ENCODE measurements around the gene PTPRN2.
"Not testable (repeated sequence)": the region's sequence is repeated elsewhere in the genome, so short reads cannot be mapped to it uniquely, and the experiment has no call there.

Gene PTPRN2

GRCh38 chr7:157703534-157704195, 884.0 kb downstream of the PTPRN2 start:
- Histone ChIP-seq H3K4me3 (ENCODE audit: low read depth, low read length) (no peak overlapping the region), H3K4me2 (ENCODE audit: low read length) (no peak overlapping the region), H3K27ac (no peak overlapping the region), H2AFZ (no peak overlapping the region), H3K9ac (no peak overlapping the region), H3K79me2 (no peaks in the 10 kb centered on the region), H3K36me3 (ENCODE audit: control insufficient read depth, insufficient read depth, low read length) (no peaks in the 10 kb centered on the region), H3K27me3 (ENCODE audit: control insufficient read depth, insufficient read depth, low read length) (no peaks in the 10 kb centered on the region), H3K9me3 (ENCODE audit: control insufficient read depth, low read length) (no peaks in the 10 kb centered on the region), H3K4me1 (no peaks in the 10 kb centered on the region)
- TF ChIP-seq, protein P1, sequence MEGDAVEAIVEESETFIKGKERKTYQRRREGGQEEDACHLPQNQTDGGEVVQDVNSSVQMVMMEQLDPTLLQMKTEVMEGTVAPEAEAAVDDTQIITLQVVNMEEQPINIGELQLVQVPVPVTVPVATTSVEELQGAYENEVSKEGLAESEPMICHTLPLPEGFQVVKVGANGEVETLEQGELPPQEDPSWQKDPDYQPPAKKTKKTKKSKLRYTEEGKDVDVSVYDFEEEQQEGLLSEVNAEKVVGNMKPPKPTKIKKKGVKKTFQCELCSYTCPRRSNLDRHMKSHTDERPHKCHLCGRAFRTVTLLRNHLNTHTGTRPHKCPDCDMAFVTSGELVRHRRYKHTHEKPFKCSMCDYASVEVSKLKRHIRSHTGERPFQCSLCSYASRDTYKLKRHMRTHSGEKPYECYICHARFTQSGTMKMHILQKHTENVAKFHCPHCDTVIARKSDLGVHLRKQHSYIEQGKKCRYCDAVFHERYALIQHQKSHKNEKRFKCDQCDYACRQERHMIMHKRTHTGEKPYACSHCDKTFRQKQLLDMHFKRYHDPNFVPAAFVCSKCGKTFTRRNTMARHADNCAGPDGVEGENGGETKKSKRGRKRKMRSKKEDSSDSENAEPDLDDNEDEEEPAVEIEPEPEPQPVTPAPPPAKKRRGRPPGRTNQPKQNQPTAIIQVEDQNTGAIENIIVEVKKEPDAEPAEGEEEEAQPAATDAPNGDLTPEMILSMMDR (IDR thresholded peaks at IDR 0.05): no peak

DNA sequence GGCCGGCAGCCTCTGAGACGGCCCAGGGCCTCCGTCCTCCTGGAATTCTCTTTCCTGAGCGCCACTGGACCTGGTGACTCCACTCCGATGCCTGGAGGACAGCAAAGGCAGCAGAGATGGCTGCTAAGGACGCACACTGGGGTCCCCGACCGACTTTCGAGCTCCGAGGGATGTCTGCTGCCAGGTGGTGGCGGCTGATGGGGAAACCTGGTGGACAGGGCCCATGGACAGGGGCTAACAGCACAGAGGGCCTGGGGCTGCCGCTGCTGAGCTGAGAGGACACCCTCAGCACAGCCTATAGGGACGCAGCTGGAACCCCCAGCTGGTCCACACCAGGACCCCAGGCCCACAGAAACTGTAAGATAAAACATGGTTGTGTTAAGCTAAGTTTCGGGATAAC, 884.5 kb downstream of the PTPRN2 start:
- H3K79me2 ChIP-seq: no peaks in the 10 kb centered on the region
- no peak overlapping the region for H3K9ac ChIP-seq
- H3K4me1 ChIP-seq: no peaks in the 10 kb centered on the region
- H2AFZ ChIP-seq: no peak overlapping the region
- TF ChIP-seq, protein P1 (IDR thresholded peaks at IDR 0.05): no peak
- H3K27ac ChIP-seq: no peak overlapping the region
- no peak overlapping the region for H3K4me3 ChIP-seq (ENCODE audit: low read depth, low read length)
- no peaks in the 10 kb centered on the region for H3K27me3 ChIP-seq (ENCODE audit: control insufficient read depth, insufficient read depth, low read length)
- no peaks in the 10 kb centered on the region for H3K9me3 ChIP-seq (ENCODE audit: control insufficient read depth, low read length)
- H3K4me2 ChIP-seq (ENCODE audit: low read length): no peak overlapping the region
- H3K36me3 ChIP-seq (ENCODE audit: control insufficient read depth, insufficient read depth, low read length): no peaks in the 10 kb centered on the region

DNA sequence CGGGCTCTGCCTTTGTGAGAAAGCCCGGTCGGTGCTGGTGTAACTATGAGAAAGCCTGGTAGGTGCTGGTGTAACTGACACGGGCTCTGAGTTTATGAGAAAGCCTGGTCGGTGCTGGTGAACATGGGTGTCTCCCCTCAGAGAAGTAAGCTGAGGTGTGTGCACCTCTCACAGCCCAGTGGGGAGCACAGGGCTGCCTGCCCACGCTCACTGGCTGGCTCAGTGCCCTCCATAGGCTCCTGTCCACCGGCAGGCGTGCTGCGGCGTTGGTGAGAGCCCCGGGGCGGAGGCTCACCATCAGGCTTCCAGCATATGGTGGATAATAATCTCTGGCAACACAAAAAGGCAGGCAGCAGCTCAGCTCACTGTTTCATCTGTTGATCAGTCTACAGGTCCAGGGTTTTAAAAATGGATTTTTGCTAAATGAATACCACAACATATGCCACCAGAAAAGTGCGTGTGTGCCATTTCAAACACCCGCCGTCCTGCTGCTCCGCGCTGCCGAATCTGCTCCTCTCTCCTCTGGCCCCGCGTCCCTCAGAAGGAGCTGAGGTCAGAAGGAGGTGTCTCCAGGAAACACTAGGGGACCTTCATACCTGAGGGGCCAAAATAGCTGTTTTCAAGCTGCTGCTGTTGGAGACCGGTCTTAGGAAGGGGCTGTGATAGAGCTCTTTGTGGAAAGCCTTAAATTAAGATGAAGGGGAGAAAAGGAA, 885.2 kb downstream of the PTPRN2 start:
- Histone ChIP-seq H3K27ac (no peak overlapping the region), H3K4me2 (ENCODE audit: low read length) (no peak overlapping the region), H3K4me1 (no peaks in the 10 kb centered on the region), H3K9me3 (ENCODE audit: control insufficient read depth, low read length) (no peaks in the 10 kb centered on the region), H3K27me3 (ENCODE audit: control insufficient read depth, insufficient read depth, low read length) (no peaks in the 10 kb centered on the region), H3K9ac (no peak overlapping the region), H2AFZ (no peak overlapping the region), H3K4me3 (ENCODE audit: low read depth, low read length) (no peak overlapping the region), H3K36me3 (ENCODE audit: control insufficient read depth, insufficient read depth, low read length) (no peaks in the 10 kb centered on the region), H3K79me2 (no peaks in the 10 kb centered on the region)
- TF ChIP-seq, protein P1 (IDR thresholded peaks at IDR 0.05): no peak

DNA sequence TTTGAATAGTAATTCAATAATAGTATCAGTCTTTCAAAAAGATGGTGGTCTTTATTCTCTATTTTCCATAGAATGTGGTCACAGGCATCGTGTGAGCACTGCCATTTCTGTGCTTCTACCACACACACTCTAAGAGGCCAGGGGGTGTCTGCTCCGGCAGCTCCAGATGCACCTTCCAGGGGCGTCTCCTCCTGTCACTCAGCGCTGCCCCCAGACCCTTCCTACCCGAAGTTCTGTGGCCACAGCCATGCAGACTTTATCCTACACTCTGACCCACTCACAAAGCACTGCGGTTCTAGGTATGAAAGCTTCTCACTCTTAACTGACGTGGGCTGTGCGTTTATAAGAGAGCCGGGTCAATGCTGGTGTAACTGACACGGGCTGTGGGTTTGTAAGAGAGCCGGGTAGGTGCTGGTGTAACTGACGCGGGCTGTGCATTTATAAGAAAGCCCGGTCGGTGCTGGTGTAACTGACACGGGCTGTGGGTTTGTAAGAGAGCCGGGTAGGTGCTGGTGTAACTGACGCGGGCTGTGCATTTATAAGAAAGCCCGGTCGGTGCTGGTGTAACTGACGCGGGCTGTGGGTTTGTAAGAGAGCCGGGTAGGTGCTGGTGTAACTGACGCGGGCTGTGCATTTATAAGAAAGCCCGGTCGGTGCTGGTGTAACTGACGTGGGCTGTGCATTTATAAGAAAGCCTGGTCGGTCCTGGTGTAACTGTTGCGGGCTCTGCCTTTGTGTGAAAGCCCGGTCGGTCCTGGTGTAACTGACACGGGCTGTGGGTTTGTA, 886.0 kb downstream of the PTPRN2 start:
- H3K4me1 ChIP-seq; H3K27ac ChIP-seq; H3K9ac ChIP-seq; H3K9me3 ChIP-seq (ENCODE audit: control insufficient read depth, low read length); H3K36me3 ChIP-seq (ENCODE audit: control insufficient read depth, insufficient read depth, low read length); H2AFZ ChIP-seq; H3K4me2 ChIP-seq (ENCODE audit: low read length); H3K79me2 ChIP-seq; H3K27me3 ChIP-seq (ENCODE audit: control insufficient read depth, insufficient read depth, low read length); H3K4me3 ChIP-seq (ENCODE audit: low read depth, low read length): not testable (repeated sequence)

DNA sequence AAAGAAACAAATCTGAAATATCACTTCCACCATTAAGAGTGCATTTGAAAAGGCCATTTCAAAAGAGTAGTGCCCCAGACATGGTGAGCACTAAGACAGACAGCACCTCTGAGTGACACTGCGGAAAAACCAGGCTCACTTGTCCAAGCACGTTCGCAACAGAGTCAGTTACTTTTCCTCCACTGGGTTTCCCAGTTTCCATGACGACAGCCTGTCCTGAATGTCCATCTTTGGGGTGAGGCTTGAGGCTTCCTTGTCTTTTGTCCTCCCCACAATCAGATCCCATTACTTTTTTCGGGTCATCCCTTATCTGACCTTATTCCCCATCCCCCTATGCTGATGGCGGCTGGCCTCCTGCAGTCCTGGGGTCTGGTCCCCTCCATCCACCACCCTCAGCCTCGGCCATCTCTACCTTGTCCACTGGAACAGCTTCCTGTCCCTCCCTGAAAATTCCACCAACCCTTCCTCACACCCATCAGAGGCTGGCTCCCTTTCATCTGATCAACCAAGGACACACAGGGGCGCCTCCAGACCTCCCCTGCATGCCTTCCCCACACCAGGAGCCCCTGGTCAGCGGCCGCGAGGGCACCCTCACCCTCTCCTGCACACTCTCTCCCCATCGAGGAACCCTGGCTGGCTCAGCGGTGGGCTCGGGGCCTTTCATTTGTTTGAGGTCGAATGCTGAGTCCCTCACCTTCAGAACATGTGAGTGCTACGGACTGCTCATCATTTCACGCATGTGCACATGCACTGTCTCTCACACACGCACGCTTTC, 887.2 kb downstream of the PTPRN2 start:
- H3K4me2 ChIP-seq (ENCODE audit: low read length): no peak overlapping the region
- H3K27ac ChIP-seq: no peak overlapping the region
- H3K4me3 ChIP-seq (ENCODE audit: low read depth, low read length): no peak overlapping the region
- no peaks in the 10 kb centered on the region for H3K36me3 ChIP-seq (ENCODE audit: control insufficient read depth, insufficient read depth, low read length)
- TF ChIP-seq, protein P1 (IDR thresholded peaks at IDR 0.05): no peak
- no peaks in the 10 kb centered on the region for H3K79me2 ChIP-seq
- no peak overlapping the region for H3K9ac ChIP-seq
- H3K9me3 ChIP-seq (ENCODE audit: control insufficient read depth, low read length): no peaks in the 10 kb centered on the region
- H3K4me1 ChIP-seq: no peaks in the 10 kb centered on the region
- no peaks in the 10 kb centered on the region for H3K27me3 ChIP-seq (ENCODE audit: control insufficient read depth, insufficient read depth, low read length)
- H2AFZ ChIP-seq: no peak overlapping the region

Data from parathyroid adenoma (tissue), 2 donors.